Measurements from ENCODE around the gene ANO3.

Gene ANO3

DNA sequence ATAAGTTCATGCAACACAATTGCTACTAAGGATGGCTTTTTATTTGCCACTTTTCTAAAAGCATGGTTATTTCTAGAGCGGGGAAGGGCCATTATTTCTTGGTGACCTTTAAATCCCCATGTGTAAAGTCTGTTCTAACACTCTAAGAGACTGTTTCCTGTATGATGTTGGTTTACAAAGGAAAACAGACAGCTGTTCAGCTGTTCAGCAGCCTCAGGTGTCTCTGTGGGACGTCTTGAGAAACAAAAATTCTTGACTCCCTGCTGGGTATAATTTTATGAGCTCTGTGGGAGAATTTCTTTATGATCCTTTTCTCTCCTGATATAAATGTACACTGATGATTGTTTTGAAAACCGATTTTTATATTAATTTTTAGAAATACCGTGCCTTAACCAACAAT lies 226.3 kb downstream of the ANO3 start:
- TF ChIP-seq, protein P1, sequence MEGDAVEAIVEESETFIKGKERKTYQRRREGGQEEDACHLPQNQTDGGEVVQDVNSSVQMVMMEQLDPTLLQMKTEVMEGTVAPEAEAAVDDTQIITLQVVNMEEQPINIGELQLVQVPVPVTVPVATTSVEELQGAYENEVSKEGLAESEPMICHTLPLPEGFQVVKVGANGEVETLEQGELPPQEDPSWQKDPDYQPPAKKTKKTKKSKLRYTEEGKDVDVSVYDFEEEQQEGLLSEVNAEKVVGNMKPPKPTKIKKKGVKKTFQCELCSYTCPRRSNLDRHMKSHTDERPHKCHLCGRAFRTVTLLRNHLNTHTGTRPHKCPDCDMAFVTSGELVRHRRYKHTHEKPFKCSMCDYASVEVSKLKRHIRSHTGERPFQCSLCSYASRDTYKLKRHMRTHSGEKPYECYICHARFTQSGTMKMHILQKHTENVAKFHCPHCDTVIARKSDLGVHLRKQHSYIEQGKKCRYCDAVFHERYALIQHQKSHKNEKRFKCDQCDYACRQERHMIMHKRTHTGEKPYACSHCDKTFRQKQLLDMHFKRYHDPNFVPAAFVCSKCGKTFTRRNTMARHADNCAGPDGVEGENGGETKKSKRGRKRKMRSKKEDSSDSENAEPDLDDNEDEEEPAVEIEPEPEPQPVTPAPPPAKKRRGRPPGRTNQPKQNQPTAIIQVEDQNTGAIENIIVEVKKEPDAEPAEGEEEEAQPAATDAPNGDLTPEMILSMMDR (conservative IDR thresholded peaks at IDR 0.05; ENCODE audit: low read depth, low read length): no peak
- DNase-seq (ENCODE audit: low read depth): peak; percentile 67

DNA sequence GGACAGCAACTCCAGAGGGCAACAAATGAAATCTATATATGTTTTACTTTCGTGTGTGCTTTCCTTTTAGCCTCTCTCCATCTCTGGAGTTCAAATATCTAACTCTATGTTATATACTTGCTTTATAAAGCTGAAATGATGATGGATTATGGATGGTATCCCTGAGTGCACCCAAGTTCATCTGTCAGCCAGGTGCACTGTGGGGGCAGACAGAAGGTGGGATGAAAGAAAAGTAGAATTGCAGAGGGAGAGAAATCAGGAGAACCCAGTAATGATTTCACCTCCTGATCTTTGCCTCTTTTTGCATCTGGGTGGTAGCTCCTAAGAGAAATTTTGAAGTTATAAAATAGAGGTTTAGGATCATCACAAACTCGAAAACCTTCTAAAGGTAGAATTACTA lies 237.7 kb downstream of the ANO3 start:
- no peak overlapping the region for H3K4me3 ChIP-seq (ENCODE audit: low read depth, low read length)
- no peak for DNase-seq (ENCODE audit: low read depth)
- TF ChIP-seq, protein P1 (conservative IDR thresholded peaks at IDR 0.05; ENCODE audit: low read depth, low read length): no peak

More for the DNA sequence above, 226.3 kb downstream of the ANO3 start:
- H3K4me3 ChIP-seq (ENCODE audit: low read depth, low read length): no peak overlapping the region

DNA sequence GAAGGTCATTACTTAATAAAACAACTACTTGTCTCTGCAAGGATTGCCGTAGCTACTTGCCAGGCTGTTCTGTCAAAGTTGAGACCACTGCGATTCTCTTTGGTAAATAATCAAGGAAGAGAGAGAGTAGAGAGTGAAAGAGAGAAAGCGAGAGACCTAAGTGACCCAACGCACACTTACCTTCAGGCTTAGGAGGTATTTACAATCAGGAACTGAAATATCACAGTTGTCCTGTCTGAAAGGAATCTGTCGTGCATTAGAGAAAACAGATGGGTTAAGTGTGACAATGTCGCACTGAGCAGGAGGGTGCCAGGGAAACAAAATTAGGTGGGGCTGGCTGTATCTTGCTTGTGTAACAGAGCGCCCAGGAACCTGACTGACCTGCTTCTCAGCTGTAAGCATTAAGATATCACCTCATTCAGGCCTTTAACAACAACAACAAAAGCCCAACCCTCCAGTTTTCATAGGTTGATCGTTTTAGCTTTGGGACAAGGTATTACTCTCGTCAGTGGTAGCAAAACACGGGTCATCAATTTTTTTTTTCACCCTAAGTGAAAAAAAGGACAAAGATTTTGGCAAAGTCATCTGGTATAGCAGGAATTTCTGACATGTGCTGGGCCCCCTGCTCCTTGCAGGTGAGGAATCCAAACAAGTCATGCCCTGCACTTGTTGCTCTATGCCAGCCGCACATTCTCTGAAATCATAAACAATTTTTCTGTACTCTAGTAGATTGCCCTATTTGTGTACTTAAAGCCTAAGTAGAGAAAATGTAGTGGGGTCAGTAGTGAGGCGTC lies 240.1 kb downstream of the ANO3 start, which contains the start of gene MUC15:
MUC15 (minus strand) TSS at position 403 of the 794 bp plus-strand sequence. CDS start 5,169 bp downstream, outside the sequence.
- DNase-seq (ENCODE audit: low read depth): no peak
- no peak within 1 kb of the TSS for H3K4me3 ChIP-seq (ENCODE audit: low read depth, low read length)
- TF ChIP-seq, protein P1 (conservative IDR thresholded peaks at IDR 0.05; ENCODE audit: low read depth, low read length): no peak

DNA sequence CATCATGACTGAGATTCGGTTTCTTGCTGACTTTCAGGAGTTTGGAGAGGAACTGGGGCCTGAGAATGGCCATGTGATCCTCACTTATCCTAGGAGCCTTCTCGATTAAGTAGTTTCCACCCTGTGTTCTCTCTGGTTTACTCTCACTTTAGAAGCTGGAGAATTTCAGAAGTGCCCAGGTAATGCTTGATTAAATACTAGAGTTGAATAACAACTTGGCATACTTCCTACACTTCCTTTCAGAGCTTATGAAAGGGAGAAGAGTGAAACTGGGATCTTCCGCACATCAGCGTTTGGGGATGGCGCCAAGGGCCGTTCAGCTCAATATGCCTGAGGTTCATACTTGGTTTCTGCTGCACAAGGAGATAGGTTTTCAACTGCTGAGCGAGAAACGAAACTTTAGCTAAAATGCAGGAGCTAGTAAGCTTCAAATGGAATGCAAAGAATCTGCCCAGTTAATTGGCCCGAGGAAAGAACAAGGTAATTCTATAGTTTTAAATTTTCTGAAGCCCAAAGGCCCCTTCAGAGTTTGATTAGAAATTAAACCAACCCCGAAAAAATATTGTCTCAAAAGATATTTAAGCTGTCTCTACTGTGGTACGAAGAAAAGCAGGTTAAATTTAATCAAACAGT lies 241.0 kb downstream of the ANO3 start:
- TF ChIP-seq, protein P1 (conservative IDR thresholded peaks at IDR 0.05; ENCODE audit: low read depth, low read length): no peak
- no peak overlapping the region for H3K4me3 ChIP-seq (ENCODE audit: low read depth, low read length)
- peak; percentile 21 for DNase-seq (ENCODE audit: low read depth)

DNA sequence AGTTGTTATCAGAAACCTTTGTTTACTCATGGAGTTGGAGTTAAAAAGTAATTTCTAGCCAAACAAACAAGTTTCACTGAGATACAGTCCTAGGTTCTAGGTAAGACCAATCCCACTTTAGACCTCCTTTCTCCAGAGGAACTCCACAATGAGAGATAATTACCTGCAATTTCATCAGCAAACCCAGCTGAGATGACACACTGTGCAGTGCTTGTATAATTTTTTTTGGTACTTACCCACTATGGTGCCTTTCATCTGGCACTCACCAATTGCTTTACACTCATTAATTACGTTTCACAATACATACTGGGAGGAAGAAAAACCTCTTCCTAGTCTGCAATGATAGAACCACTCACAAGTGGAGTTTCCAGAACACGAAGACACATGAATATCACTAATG lies 242.0 kb downstream of the ANO3 start:
- no peak overlapping the region for H3K4me3 ChIP-seq (ENCODE audit: low read depth, low read length)
- TF ChIP-seq, protein P1 (conservative IDR thresholded peaks at IDR 0.05; ENCODE audit: low read depth, low read length): no peak
- DNase-seq (ENCODE audit: low read depth): no peak

DNA sequence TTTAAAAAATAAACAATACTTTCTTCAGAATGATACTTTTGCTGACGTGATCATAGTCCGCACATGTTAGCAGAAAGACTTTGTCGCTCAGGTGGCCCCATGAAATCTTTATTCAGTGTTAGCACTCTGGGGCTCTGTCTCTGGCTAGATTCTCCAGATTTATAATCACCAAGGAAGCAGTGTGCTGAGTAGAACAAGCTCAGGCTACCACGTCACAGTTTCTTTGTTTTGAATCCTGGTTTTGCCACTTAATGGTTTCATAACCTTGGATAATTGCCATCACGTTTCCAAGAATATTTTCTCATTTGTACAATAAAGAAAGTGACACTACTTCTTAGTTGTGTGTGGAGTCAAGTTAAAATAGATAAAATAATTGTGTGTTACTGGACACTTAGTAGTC lies 244.0 kb downstream of the ANO3 start:
- H3K4me3 ChIP-seq (ENCODE audit: low read depth, low read length): no peak overlapping the region
- TF ChIP-seq, protein P1 (conservative IDR thresholded peaks at IDR 0.05; ENCODE audit: low read depth, low read length): no peak
- DNase-seq (ENCODE audit: low read depth): peak; percentile 36

All from choroid plexus epithelial cell (primary cell).